Peyer's patch (tissue), 4 donors: ENCODE data around the gene RNF111.

Source experiments
- POLR2A ChIP-seq, 2 donors: fragments of 450-650 bp; IDR thresholded peaks; one replicate each; pipeline ENCODE4 v1.5.1; 2017; ENCODE audit warnings: antibody characterized with exemption in 2 of 2, mild to moderate bottlenecking in 2 of 2, moderate library complexity in 2 of 2
- TF ChIP-seq, protein P1 (sequence below), 6 experiments: fragments of 450-650 bp in 4 of 6; fragments of 200-600 bp in 2 of 6; sonication (generic) in 1 of 6; IDR thresholded peaks; one replicate each; pipeline ENCODE4 v1.5.1; 2017 to 2019; ENCODE audit warnings: antibody characterized with exemption in 6 of 6, mild to moderate bottlenecking in 3 of 6, moderate library complexity in 1 of 6

DNA sequence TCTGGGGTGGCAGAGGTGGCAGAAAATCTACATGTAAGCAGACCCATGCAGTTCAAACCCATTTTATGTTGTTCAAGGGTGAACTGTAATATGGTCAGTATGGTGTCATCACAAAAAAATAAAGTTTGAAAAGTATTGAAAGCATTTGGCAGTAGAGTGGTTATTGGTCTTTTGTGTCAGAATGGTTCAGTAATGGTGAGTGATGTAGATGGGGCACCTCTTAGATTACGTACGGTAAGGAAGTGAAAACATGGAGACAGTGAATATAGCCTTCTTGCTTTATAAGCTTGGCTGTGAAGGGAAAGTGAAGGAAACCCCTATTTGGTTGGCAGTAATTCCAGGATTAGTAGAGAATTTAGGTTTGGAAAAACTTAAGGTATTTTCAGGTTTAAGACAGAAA, 100.3 kb downstream of the RNF111 start:
- TF ChIP-seq, protein P1, sequence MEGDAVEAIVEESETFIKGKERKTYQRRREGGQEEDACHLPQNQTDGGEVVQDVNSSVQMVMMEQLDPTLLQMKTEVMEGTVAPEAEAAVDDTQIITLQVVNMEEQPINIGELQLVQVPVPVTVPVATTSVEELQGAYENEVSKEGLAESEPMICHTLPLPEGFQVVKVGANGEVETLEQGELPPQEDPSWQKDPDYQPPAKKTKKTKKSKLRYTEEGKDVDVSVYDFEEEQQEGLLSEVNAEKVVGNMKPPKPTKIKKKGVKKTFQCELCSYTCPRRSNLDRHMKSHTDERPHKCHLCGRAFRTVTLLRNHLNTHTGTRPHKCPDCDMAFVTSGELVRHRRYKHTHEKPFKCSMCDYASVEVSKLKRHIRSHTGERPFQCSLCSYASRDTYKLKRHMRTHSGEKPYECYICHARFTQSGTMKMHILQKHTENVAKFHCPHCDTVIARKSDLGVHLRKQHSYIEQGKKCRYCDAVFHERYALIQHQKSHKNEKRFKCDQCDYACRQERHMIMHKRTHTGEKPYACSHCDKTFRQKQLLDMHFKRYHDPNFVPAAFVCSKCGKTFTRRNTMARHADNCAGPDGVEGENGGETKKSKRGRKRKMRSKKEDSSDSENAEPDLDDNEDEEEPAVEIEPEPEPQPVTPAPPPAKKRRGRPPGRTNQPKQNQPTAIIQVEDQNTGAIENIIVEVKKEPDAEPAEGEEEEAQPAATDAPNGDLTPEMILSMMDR (IDR thresholded peaks at IDR 0.05), result no peak
- no peak for TF ChIP-seq POLR2A (IDR thresholded peaks at IDR 0.05)
